ENCODE measurements around the gene SRRM5.

SRRM5 gene

DNA sequence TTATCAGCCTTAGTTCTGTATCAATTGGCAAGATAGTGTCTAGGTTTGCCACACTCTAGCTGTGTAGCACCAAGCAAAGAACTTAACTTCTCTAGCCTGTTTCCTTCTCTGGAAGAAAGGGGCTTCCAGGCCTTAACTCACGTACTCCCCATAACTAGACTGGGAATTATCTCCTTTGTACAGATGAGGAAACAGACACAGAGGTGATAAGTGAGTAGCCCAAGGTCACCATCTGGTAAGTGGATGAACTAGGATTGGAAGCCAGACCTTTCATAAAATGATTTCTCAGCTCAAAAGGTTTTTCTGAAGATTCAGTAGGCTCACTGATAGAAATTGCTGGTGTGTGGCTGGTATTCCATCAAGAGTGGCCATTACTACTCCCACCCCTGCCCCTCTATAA lies 4.4 kb downstream of the SRRM5 start:
- TF ChIP-seq, protein P1, sequence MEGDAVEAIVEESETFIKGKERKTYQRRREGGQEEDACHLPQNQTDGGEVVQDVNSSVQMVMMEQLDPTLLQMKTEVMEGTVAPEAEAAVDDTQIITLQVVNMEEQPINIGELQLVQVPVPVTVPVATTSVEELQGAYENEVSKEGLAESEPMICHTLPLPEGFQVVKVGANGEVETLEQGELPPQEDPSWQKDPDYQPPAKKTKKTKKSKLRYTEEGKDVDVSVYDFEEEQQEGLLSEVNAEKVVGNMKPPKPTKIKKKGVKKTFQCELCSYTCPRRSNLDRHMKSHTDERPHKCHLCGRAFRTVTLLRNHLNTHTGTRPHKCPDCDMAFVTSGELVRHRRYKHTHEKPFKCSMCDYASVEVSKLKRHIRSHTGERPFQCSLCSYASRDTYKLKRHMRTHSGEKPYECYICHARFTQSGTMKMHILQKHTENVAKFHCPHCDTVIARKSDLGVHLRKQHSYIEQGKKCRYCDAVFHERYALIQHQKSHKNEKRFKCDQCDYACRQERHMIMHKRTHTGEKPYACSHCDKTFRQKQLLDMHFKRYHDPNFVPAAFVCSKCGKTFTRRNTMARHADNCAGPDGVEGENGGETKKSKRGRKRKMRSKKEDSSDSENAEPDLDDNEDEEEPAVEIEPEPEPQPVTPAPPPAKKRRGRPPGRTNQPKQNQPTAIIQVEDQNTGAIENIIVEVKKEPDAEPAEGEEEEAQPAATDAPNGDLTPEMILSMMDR (IDR thresholded peaks at IDR 0.05; ENCODE audit: borderline replicate concordance, control extremely low read depth, extremely low read depth, insufficient read depth, missing control alignments) = no peak
- no peak for DNase-seq (ENCODE audit: low spot score)
- in situ Hi-C loops (cut with MboI; ENCODE audit: low sequenced_read_pairs, unreplicated experiment) = no loop called here

DNA sequence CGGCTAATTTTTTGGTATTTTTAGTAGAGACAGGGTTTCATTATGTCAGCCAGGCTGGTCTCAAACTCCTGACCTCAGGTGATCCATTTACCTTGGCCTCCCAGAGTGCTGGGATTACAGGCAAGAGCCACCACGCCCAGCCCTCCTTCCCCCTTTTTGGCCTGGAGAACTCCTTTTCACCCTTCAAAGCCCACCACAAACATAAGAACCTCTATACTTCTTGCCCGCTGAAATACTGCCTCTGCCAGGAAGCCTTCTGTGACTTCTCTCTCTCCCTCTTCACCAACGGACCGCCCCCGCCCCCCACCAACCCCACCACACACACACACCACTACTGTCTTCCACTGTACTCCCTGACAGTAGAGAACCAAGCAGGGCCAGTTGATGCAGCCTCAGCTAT lies 5.1 kb downstream of the SRRM5 start:
- TF ChIP-seq, protein P1 (IDR thresholded peaks at IDR 0.05; ENCODE audit: borderline replicate concordance, control extremely low read depth, extremely low read depth, insufficient read depth, missing control alignments) = no peak
- in situ Hi-C loops (cut with MboI; ENCODE audit: low sequenced_read_pairs, unreplicated experiment) = no loop called here

GRCh38 chr19:43618921-43619261 lies 7.0 kb downstream of the SRRM5 start:
- TF ChIP-seq, protein P1 (IDR thresholded peaks at IDR 0.05; ENCODE audit: borderline replicate concordance, control extremely low read depth, extremely low read depth, insufficient read depth, missing control alignments) = no peak
- peak; percentile 80 for DNase-seq (ENCODE audit: low spot score)
- in situ Hi-C loops (cut with MboI; ENCODE audit: low sequenced_read_pairs, unreplicated experiment) = no loop called here

More for the DNA sequence above, 5.1 kb downstream of the SRRM5 start:
- DNase-seq (ENCODE audit: low spot score) = no peak

DNA sequence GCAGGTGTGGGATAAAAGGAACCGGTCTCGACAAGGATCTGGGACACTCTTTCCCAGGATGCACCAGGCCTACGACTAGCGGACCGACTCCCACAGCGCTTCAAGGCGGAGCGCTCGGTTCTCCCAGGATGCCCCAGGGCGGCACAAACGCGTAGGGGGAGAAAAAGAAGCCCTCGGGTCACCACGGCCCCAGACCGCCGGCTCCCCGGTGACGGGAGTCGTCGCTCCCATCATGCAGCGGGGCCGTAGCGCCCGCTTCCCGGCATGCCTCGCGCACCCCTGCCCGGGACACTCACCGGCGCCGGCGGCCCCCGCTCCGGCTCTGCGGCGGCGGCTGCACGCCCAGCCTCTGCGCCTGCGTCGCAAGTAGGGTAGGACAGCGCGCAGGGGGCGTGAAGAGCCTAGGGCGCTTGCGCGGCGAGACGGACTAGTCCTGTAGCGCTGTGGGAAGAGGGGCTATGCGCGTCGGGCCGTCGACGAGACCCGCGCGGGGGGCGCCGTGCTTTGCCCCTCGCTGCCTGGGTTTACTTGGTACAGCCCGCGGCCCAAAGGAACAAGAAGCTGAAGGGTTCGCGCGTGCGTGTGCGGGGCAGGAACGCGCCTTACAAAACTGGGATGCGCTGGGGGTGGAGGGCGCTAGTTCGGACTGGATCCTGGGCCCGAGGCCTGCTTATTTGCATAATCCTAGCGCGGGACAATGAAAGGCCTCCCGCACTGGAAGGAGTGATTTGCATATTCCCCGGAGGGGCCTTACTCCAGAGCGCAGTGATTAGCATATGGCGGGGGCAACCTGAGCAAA lies 7.6 kb downstream of the SRRM5 start, which contains the start of gene ZNF428:
Gene ZNF428 (minus strand): TSS at position 368 of the 799 bp plus-strand sequence. CDS start 5,325 bp downstream, outside the sequence.
- DNase-seq (ENCODE audit: low spot score) = peak; percentile 94
- in situ Hi-C loops (cut with MboI; ENCODE audit: low sequenced_read_pairs, unreplicated experiment) = no loop called here
- TF ChIP-seq, protein P1 (IDR thresholded peaks at IDR 0.05; ENCODE audit: borderline replicate concordance, control extremely low read depth, extremely low read depth, insufficient read depth, missing control alignments) = no peak

DNA sequence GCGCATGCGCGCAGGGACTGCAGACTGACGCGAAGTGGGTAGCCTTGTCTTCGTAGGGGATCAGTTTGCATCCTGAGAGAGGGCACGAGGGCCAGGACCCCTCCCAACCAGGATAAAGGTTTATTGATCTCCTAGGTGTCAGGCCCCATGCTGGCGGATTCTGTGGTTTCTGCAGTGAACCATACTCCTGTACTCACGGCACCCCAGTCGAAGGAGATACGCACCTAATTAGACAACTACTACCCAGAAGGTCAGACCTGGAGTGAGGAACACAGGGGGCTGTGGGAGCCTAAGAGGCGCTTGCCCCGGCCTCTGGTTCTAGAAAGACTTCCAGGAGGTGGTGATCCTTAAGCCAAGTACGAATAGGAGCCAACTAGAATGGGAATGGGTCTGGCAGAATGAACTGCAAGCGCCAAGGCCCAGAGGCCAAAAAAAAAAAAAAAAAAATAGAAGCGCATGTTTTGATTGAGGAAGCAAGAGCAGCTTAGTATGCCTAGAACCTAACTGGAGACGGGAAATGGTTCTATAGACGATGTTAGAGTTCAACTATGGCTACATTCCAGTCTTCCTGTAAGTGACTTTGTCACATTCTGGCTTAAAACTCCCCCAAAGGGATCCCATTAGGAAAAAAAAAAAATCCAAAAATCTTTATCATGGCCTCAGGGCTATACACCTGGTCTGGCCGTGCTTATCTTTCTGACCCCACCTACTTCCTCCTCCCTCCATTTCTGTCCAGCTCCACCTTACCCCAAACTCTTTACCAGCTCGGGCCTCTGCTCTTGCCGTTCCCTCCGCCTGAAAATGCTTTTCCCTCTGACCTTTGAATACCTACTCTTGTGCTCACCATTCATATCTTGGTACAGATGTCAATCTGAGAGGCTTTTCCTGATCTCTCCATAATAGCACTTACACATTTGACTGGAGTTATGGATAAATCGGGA lies 8.4 kb downstream of the SRRM5 start:
- in situ Hi-C loops (cut with MboI; ENCODE audit: low sequenced_read_pairs, unreplicated experiment) = no loop called here
- no peak for DNase-seq (ENCODE audit: low spot score)
- TF ChIP-seq, protein P1 (IDR thresholded peaks at IDR 0.05; ENCODE audit: borderline replicate concordance, control extremely low read depth, extremely low read depth, insufficient read depth, missing control alignments) = no peak

- no peak for DNase-seq (ENCODE audit: low spot score)
- TF ChIP-seq, protein P1 (IDR thresholded peaks at IDR 0.05; ENCODE audit: borderline replicate concordance, control extremely low read depth, extremely low read depth, insufficient read depth, missing control alignments) = no peak
- in situ Hi-C loops (cut with MboI; ENCODE audit: low sequenced_read_pairs, unreplicated experiment) = no loop called here
Observed at GRCh38 chr19:43622070-43622469, 10.2 kb downstream of the SRRM5 start.
